Placental pericyte (primary cell): ENCODE data around the gene APEX1. TPM values are rescaled to one million over a fixed set of nuclear protein-coding genes. Genes with fewer than 3 reads are reported as not detected.

Experiments
- small RNA-seq: library from RNA; depleted of rRNA; stranded (forward); fragments of <200 nt; gene quantifications from one replicate; pipeline ENCODE3, GENCODE V24; 2012; ENCODE audit warnings: low replicate concordance
- total RNA-seq: library from RNA; depleted of rRNA; stranded (reverse); fragments of >200 nt; gene quantifications from 2 replicates; pipeline ENCODE4 v1.2.3, GENCODE V29; 2012

The APEX1 gene
- 70.2 and 100 TPM in 2 replicates for total RNA-seq

GRCh38 chr14:20454516-20455354 is at the start of gene APEX1, which contains the start of gene OSGEP:
TSS of gene APEX1 (plus strand) at chr14:20455226. CDS start at chr14:20455646, 420 bp downstream.
TSS of gene OSGEP (minus strand) at chr14:20454812. CDS start at chr14:20454683, 129 bp downstream.

GRCh38 chr14:20412876-20413743 is 41.9 kb upstream of the APEX1 start, which contains the start of gene TEP1:
TSS of gene TEP1 (minus strand) at chr14:20413501. CDS start at chr14:20408439, 5,062 bp downstream.

GRCh38 chr14:20435582-20436362 is 19.3 kb upstream of the APEX1 start, which contains the start of gene KLHL33:
TSS of gene KLHL33 (minus strand) at chr14:20436166. CDS start at chr14:20435811, 355 bp downstream.

GRCh38 chr14:20461225-20462141 is 6.5 kb downstream of the APEX1 start, which contains the start of gene PIP4P1:
TSS of gene PIP4P1 (minus strand) at chr14:20461434. CDS start at chr14:20461325, 109 bp downstream.

GRCh38 chr14:20469242-20469889 is 14.3 kb downstream of the APEX1 start, which contains the start of gene PNP:
TSS of gene PNP (plus strand) at chr14:20469406. CDS start at chr14:20469525, 119 bp downstream.

Small RNAs within 50 kb of the gene (small RNA-seq; reads per million reads assigned to genes)
- 3.2 reads per million, percentile 80 among the genes with 10 or more reads in this experiment for gene RNA5SP382

Other genes with a start within 250 kb of the APEX1 start
- not detected in 2 replicates for gene OR11H6, start 231.5 kb upstream of the APEX1 start, total RNA-seq
- gene OR11H7, start 226.2 kb upstream of the APEX1 start, total RNA-seq, result not detected in 2 replicates
- not detected in 2 replicates for gene OR11H4, start 215.9 kb upstream of the APEX1 start, total RNA-seq
- gene TTC5, start 149.3 kb upstream of the APEX1 start, total RNA-seq, result 19.7 and 21.0 TPM in 2 replicates
- gene CCNB1IP1, start 121.9 kb upstream of the APEX1 start, total RNA-seq, result 36.2 and 44.9 TPM in 2 replicates
- 10.1 and 18.9 TPM in 2 replicates for gene PARP2, start 111.6 kb upstream of the APEX1 start, total RNA-seq
- gene TEP1, start 41.7 kb upstream of the APEX1 start, total RNA-seq, result 15.8 and 27.2 TPM in 2 replicates
- gene KLHL33, start 19.1 kb upstream of the APEX1 start, total RNA-seq, result under 0.01 TPM in 1 of 2 replicates, not detected in the other
- 31.3 and 60.0 TPM in 2 replicates for gene OSGEP, start 414 bp upstream of the APEX1 start, total RNA-seq
- 24.3 and 43.5 TPM in 2 replicates for gene PIP4P1, start 6.2 kb downstream of the APEX1 start, total RNA-seq
- 79.7 and 104 TPM in 2 replicates for gene PNP, start 14.2 kb downstream of the APEX1 start, total RNA-seq
- gene RNASE10, start 50.3 kb downstream of the APEX1 start, total RNA-seq, result not detected in 2 replicates
- not detected in 2 replicates for gene RNASE9, start 105.8 kb downstream of the APEX1 start, total RNA-seq
- gene RNASE11, start 132.8 kb downstream of the APEX1 start, total RNA-seq, result not detected in 2 replicates
- not detected in 2 replicates for gene RNASE12, start 136.2 kb downstream of the APEX1 start, total RNA-seq
- gene OR6S1, start 186.5 kb downstream of the APEX1 start, total RNA-seq, result not detected in 2 replicates
- 2.9 and 7.0 TPM in 2 replicates for gene RNASE4, start 229.3 kb downstream of the APEX1 start, total RNA-seq
- gene ANG, start 233.5 kb downstream of the APEX1 start, total RNA-seq, result 1.4 and 6.8 TPM in 2 replicates